SU-DHL-6 (cell line): Measurements from ENCODE around the gene GPATCH2.

Experiments
- EZH2phosphoT487 ChIP-seq: fragments of 200-600 bp; sonication (generic), shearing (Covaris generic); conservative IDR thresholded peaks from 2 replicates; pipeline ENCODE4 v1.6.1; 2018; ENCODE audit warnings: mild to moderate bottlenecking, antibody characterized with exemption, low read length, moderate library complexity, mixed read lengths
- TF ChIP-seq, protein P1 (sequence below): fragments of 200-600 bp; sonication (generic); IDR thresholded peaks from one replicate; pipeline ENCODE4 v1.5.1; 2017; ENCODE audit warnings: antibody characterized with exemption, mild to moderate bottlenecking, low read length, moderate library complexity; ENCODE audit not compliant: insufficient read depth, poor library complexity, severe bottlenecking

DNA sequence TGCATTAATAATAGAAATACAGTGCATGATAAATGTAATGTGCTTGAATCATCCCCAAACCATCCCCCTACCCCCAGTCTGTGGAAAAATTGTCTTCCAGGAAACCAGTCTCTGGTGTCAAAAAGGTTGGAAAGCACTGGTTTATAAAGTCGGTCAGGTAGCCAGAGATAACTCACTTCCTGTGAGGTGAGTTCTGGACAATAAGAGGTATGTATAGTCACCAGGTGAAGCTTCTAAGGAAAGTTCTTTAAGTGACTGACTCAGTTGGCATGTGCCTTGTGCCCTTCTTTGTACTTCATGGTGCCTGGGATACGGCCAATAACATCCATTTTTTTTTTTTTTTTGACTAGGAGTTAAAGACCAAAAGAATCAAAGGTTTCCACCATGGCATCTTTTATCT is 103.7 kb downstream of the GPATCH2 start:
- no peak for TF ChIP-seq EZH2phosphoT487
- TF ChIP-seq, protein P1, sequence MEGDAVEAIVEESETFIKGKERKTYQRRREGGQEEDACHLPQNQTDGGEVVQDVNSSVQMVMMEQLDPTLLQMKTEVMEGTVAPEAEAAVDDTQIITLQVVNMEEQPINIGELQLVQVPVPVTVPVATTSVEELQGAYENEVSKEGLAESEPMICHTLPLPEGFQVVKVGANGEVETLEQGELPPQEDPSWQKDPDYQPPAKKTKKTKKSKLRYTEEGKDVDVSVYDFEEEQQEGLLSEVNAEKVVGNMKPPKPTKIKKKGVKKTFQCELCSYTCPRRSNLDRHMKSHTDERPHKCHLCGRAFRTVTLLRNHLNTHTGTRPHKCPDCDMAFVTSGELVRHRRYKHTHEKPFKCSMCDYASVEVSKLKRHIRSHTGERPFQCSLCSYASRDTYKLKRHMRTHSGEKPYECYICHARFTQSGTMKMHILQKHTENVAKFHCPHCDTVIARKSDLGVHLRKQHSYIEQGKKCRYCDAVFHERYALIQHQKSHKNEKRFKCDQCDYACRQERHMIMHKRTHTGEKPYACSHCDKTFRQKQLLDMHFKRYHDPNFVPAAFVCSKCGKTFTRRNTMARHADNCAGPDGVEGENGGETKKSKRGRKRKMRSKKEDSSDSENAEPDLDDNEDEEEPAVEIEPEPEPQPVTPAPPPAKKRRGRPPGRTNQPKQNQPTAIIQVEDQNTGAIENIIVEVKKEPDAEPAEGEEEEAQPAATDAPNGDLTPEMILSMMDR, result no peak
